Endometrium (tissue), 2 donors: ENCODE results near the gene PPP1R1A.

Source experiments
- FAIRE-seq: peaks from 2 replicates; lab custom pipeline; 2012; peaks lifted over from hg19 to GRCh38; lab: Jason Lieb, UNC
- donor health status: control.
- donor health status: control.

The PPP1R1A gene

GRCh38 chr12:54603173-54603814 is 14.8 kb upstream of the PPP1R1A start:
- no peak for FAIRE-seq

DNA sequence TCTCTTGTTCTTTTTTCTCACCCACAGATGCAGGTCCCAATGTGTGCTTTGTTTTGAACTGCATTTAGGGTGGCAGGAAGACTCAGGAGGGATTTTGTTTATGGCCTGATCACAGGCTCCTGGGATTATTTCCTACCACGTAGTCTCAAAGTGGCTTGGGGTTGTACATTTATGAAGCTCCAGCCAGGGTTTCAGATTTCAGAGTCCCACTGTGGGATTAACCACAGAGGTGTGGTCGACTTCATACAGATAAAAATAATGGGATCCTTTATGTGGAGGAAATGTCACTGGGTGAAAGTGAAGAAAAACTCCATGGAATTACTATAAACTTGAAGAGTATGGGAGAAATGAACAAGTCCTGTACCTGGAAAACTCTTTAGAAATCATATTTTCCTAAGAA is 14.2 kb upstream of the PPP1R1A start:
- no peak for FAIRE-seq

- FAIRE-seq = no peak
These were observed 13.4 kb upstream of the PPP1R1A start for GRCh38 chr12:54601841-54602240.

DNA sequence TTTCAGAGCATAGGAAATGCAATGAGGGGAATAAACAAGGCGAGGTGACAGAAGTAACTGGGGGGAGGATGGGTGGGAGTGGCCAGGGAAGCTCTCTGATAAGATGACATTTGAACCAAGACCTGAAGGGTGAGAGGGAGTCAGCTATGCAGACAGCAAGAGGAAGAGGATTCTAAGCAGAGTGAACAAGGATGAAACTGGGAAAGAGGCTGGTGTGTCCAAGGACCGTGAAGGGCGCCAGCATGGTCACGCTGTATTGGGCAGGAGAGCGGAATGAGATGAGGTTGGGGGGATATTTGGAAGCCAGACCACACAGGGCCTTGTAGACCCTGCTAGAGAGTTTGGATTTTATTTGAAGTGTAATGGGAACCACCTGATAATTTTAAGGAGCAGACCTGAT is 10.5 kb upstream of the PPP1R1A start:
- FAIRE-seq = no peak

- FAIRE-seq = no peak
These were observed 8.1 kb upstream of the PPP1R1A start for GRCh38 chr12:54596526-54596946.

DNA sequence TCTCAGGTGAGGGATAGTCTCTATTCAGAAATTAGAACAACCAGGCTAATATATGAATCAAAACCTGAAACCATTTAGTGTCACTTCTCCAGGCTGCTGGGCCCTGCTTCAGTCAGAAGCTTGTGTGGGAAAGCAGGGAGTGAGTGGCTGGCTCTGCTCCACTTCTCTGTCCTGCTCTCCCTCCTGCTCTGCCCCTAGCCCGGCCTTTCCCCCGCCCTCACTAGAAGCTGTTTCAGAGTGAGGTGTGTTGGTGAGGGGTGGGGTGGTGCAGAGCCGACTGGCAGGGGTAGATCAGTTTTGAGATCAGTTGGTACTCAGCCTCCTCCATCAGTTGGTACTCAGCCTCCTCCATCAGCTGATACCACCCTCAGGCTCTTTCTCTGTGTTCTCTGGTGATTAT is 7.0 kb upstream of the PPP1R1A start:
- no peak for FAIRE-seq

- FAIRE-seq = no peak
These were observed 5.3 kb upstream of the PPP1R1A start for GRCh38 chr12:54593725-54594124.

GRCh38 chr12:54593135-54593534 is 4.7 kb upstream of the PPP1R1A start:
- FAIRE-seq = no peak

DNA sequence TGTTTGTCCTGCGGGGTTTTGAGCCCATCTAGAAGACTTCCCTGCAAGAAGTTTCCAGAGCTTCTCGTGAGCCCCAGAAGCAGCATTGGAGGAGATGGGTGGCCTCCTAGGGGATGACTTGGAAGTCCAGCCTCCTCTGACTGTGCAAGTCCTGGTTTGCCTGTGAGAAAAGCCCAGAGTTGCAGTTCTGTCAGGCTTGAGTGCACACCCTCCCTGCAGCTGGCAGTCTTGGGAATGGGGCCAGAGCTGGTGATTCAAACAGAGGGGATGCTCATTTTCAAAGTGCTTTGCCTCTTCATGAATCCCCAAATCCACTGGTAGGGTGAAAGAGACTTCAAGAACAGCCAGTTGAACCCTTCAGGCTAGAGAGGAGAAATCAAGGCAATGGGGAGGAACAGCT is 3.9 kb upstream of the PPP1R1A start:
- no peak for FAIRE-seq

GRCh38 chr12:54590978-54591591 is 2.6 kb upstream of the PPP1R1A start:
- no peak for FAIRE-seq

DNA sequence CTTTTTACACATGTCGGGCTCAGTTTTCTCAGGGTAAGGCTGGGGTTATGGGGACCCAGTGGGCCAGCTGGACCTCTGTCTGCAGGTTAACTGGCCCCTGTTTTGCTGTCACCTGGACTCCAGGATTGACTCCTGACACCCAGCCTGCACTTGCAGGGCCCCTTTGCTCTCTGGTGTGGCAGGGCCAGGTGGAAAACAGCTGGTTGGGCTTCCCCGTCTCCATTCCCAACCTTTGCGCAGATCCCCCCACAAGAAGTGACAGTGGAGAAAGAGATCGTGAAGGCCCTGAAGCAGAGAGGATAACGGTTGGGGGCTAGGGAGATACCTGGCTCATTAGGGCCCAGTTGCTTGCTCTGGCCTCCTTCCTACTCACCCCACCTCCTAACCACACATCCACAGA is 1.5 kb upstream of the PPP1R1A start:
- no peak for FAIRE-seq

- no peak for FAIRE-seq
These were observed 420 bp upstream of the PPP1R1A start for GRCh38 chr12:54588890-54589267.

DNA sequence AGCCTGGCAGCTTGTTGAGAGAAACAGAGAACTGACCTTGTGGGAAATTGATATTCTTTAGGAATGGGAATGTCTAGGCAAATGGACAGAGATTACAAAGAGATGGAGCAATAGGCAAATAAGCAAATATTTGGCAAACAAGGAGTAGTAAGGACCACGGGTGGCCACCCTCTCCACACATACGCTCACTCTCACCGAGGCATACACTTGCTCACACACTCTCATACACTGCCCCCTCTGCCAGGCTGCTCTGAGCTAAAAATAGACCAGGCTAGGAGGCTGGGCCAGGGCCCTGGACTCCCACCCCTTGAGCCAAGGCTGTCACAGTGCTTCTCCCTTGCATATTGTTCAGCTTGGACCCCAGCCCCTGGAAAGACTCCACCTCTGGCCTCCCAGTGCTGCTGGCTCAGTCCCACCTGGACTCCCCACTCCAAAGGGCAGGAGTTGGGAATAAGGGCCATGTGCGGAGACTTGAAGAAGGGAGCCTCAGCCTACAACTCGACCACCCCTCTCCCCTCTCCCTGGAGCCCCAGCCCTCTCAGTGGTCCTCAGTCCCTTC is 1.1 kb downstream of the PPP1R1A start:
- no peak for FAIRE-seq

GRCh38 chr12:54586620-54587019 is 1.8 kb downstream of the PPP1R1A start:
- FAIRE-seq = no peak

DNA sequence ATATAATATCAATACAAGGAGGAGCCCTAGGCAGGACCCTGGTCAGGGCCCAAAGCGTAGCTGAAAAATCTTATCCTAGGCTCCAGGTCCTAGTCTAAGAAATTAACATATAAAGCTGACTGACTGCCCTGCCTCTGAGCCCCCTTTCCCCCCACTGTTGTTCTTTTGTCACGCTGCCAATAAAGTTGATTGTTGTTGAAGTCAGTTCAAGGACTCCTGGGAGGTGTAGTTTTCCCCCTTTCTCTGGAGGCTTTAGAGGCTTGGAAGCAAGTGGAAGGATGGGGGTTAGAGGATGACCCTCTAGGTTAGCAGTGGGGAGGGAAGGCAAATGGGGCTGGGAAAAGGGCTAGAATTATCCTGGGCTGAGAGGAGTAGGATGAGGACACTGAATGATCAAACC is 3.2 kb downstream of the PPP1R1A start:
- FAIRE-seq = no peak

DNA sequence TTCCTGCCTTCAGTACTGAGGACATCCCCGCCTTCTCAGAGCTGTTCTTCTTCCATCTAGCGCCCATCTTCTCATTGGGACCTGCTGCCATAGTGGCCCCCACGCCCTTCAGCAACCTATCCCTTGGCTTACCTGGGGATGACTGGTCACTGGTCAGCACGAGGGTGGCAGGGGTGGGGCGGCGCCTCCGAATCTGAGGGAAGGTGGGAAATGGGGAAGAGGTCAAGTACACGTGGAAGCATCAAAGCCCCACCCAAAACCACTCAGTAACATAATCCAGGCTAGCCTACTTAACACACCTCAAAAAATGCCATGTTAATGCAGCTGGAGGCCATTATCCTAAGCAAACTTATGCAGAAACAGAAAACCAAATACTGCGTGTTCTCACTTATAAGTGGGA is 4.3 kb downstream of the PPP1R1A start:
- no peak for FAIRE-seq

- no peak for FAIRE-seq
These were observed 4.7 kb downstream of the PPP1R1A start for GRCh38 chr12:54583726-54584125.

- no peak for FAIRE-seq
These were observed 7.0 kb downstream of the PPP1R1A start for GRCh38 chr12:54581412-54581811.

DNA sequence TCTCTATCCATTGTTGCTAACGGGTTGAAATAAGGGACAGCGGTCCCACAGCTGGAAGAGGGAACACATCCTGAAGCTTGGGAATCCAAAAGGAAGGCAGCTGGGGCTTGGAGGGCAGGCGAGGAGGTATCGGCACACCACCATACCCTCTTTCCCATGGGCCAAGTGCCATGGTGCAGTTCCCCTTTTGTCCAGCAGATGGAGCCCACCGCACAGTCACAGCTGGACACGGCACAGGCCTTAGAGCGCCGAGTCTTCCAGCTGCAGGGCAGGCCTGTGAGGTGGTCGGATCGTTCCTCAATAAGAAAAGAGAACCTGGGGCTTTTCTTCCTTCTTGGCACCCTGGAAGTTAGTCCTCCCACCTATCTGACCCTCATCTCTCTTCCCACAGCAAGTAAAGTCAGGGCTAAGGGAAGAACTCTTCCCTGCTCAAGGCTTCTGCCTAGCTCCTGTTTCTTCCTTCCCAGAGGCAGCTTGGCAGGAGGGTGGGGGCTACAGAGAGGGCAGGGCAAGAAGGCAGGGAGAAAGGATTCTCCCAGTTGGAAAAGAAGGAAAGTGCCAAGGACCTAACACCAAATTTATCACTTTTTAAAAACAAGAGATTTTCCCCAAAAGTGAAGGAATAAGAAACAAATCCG is 8.6 kb downstream of the PPP1R1A start:
- no peak for FAIRE-seq

- no peak for FAIRE-seq
These were observed 9.2 kb downstream of the PPP1R1A start for GRCh38 chr12:54579258-54579657.

DNA sequence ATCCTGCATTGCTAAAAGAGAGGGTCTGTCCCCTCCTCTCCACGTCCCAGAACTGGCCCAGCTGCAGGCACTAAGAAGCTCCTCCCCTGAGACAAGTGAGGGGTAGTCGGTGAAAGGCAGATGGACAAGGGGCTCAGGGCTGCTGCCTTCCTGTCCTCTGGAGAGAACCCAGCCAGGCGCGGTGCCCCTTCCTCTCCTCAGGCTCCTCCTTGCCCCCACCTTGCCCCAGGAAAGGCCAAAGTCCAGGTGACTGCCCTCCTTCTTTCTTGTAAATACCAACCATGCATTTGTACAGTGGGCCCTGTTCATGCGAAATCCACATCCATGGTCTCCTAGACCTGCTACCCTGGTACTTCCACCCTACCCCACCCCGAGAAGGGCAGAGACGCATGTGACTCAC is 9.7 kb downstream of the PPP1R1A start:
- no peak for FAIRE-seq

- FAIRE-seq = no peak
These were observed 15.6 kb downstream of the PPP1R1A start for GRCh38 chr12:54572881-54573280.
